HepG2 (cell line): ENCODE measurements around the gene S100A9. TPM values are rescaled to one million over a fixed set of nuclear protein-coding genes. Genes with fewer than 3 reads are reported as not detected.

Source experiments
- ATAC-seq: fragments of 200-7000 bp; cut with Tn5 transposase; 3 replicates; pipeline ENCODE4 v1.9.1; 2020; ENCODE audit warnings: mild to moderate bottlenecking, moderate library complexity
- BruUV-seq: library from RNA; stranded (reverse); fragments of 400-500 nt; replicated peaks from 2 replicates; lab custom pipeline; 2021; lab: Mats Ljungman, UMichigan
- CTCF ChIA-PET: fragments of 300-600 bp; formaldehyde crosslinking; extraction: SDS; loops from one replicate; lab custom pipeline; 2021; ENCODE audit warnings: low total read pairs, inconsistent platforms, low intra/inter-chr PET ratio; lab: Yijun Ruan, JAX
- POLR2A ChIA-PET: fragments of 350-600 bp; sonication (Branson Sonifier 250); formaldehyde crosslinking; loops from one replicate; lab custom pipeline; 2020; ENCODE audit warnings: antibody characterized with exemption, inconsistent platforms; lab: Yijun Ruan, JAX
- DNase-seq: peaks from one replicate; pipeline ENCODE4 v3.0.0-alpha.2; 2015; ENCODE audit warnings: low spot score
- FAIRE-seq: peaks from 3 replicates; lab custom pipeline; 2011; peaks lifted over from hg19 to GRCh38; lab: Jason Lieb, UNC
- H2AFZ ChIP-seq: one replicate; pipeline ENCODE4 v1.6.1; 2011; ENCODE audit warnings: low read length, inconsistent platforms
- H3K27ac ChIP-seq: fragments of 300-600 bp; 3 replicates; pipeline ENCODE4 v1.8.0; 2011; ENCODE audit warnings: mixed run types, mild to moderate bottlenecking, mixed read lengths, low read length, inconsistent platforms; ENCODE audit not compliant: insufficient read depth; ENCODE audit errors: extremely low read length
- H3K27me3 ChIP-seq, 2 experiments: fragments of 200-600 bp in 1 of 2; 2 replicates in 1 of 2; 3 replicates in 1 of 2; pipeline versions ENCODE4 v1.6.0 to v1.8.0; 2011; ENCODE audit warnings: low read length in 2 of 2, mild to moderate bottlenecking in 2 of 2, moderate library complexity in 2 of 2, inconsistent platforms in 1 of 2; ENCODE audit not compliant: insufficient read depth in 2 of 2, control insufficient read depth in 1 of 2
- H3K36me3 ChIP-seq, 2 experiments: fragments of 200-600 bp in 1 of 2; replicated peaks in 1 of 2; 2 replicates in 1 of 2; 3 replicates in 1 of 2; pipeline versions ENCODE4 v1.5.1 to v1.8.0; 2011; ENCODE audit warnings: low read length in 2 of 2, inconsistent platforms in 1 of 2; ENCODE audit not compliant: insufficient read depth in 2 of 2, control insufficient read depth in 1 of 2
- H3K4me1 ChIP-seq: 2 replicates; pipeline ENCODE4 v1.5.1; 2012; ENCODE audit warnings: low read length, inconsistent platforms; ENCODE audit not compliant: insufficient read depth
- H3K4me2 ChIP-seq: 2 replicates; pipeline ENCODE4 v1.6.0; 2011; ENCODE audit warnings: low read depth, low read length, inconsistent platforms
- H3K4me3 ChIP-seq, 3 experiments: fragments of 200-600 bp in 1 of 3; sonication (generic), shearing (Covaris generic) in 1 of 3; replicated peaks in 1 of 3; 2 replicates each; pipeline ENCODE4 v1.5.1; 2011 to 2016; ENCODE audit warnings: low read length in 3 of 3, inconsistent platforms in 2 of 3, low read depth in 2 of 3, mild to moderate bottlenecking in 2 of 3, control low read depth in 1 of 3, mixed read lengths in 1 of 3; ENCODE audit not compliant: insufficient read depth in 1 of 3
- H3K79me2 ChIP-seq: one replicate; pipeline ENCODE4 v1.6.1; 2011; ENCODE audit warnings: low read length, inconsistent platforms; ENCODE audit not compliant: insufficient read depth
- H3K9ac ChIP-seq: 2 replicates; pipeline ENCODE4 v1.6.0; 2011; ENCODE audit warnings: mild to moderate bottlenecking, low read depth, low read length, inconsistent platforms; ENCODE audit not compliant: insufficient read depth
- H3K9me3 ChIP-seq: 2 replicates; pipeline ENCODE4 v1.5.1; 2012; ENCODE audit warnings: mild to moderate bottlenecking, low read length
- H4K20me1 ChIP-seq: 2 replicates; pipeline ENCODE4 v1.6.0; 2011; ENCODE audit warnings: inconsistent platforms, mild to moderate bottlenecking, low read length, moderate library complexity; ENCODE audit not compliant: insufficient read depth
- ATF6 ChIP-seq: sonication (generic); formaldehyde crosslinking; conservative IDR thresholded peaks from 2 replicates; pipeline ENCODE4 v1.4.0; 2020; ENCODE audit warnings: missing genetic modification reagents
- ATM ChIP-seq: fragments of 450-650 bp; IDR thresholded peaks from 2 replicates; pipeline ENCODE4 v1.7.1; 2017; ENCODE audit warnings: mild to moderate bottlenecking, borderline replicate concordance
- CREB1 ChIP-seq, 2 experiments: fragments of 450-650 bp in 1 of 2; IDR thresholded peaks; 2 replicates each; pipeline ENCODE4 v1.6.1; 2016 to 2017; ENCODE audit warnings: control low read depth in 1 of 2, mild to moderate bottlenecking in 1 of 2, missing compliant biosample characterization in 1 of 2, missing genetic modification characterization in 1 of 2
- GATAD2A ChIP-seq: IDR thresholded peaks from 2 replicates; pipeline ENCODE4 v1.6.1; 2016
- MIER3 ChIP-seq: IDR thresholded peaks from 2 replicates; pipeline ENCODE4 v1.6.1; 2016; ENCODE audit warnings: missing compliant biosample characterization, borderline replicate concordance
- NONO ChIP-seq, 2 experiments: fragments of 450-650 bp in 1 of 2; sonication (generic) in 1 of 2; formaldehyde crosslinking in 1 of 2; IDR thresholded peaks in 1 of 2; conservative IDR thresholded peaks in 1 of 2; 2 replicates each; pipeline versions ENCODE4 v1.6.1 to v1.8.0; 2017 to 2022; ENCODE audit warnings: mild to moderate bottlenecking in 1 of 2, missing genetic modification reagents in 1 of 2, moderate library complexity in 1 of 2
- RFX3 ChIP-seq: IDR thresholded peaks from 2 replicates; pipeline ENCODE4 v1.6.1; 2016; ENCODE audit warnings: missing biosample characterization, missing genetic modification reagents
- SRSF1 ChIP-seq: fragments of 200-400 bp; formaldehyde crosslinking; optimal IDR thresholded peaks from 2 replicates; pipeline ENCODE3; 2017; ENCODE audit warnings: mild to moderate bottlenecking, low read depth, low read length, moderate library complexity
- ZNF224 ChIP-seq: sonication (generic); formaldehyde crosslinking; IDR thresholded peaks from 2 replicates; pipeline ENCODE4 v1.5.0; 2020; ENCODE audit warnings: mild to moderate bottlenecking, missing genetic modification reagents
- ZNF24 ChIP-seq: fragments of 450-650 bp; IDR thresholded peaks from 2 replicates; pipeline ENCODE4 v1.6.1; 2017; ENCODE audit warnings: antibody characterized with exemption, mild to moderate bottlenecking
- ZNF276 ChIP-seq: sonication (generic); formaldehyde crosslinking; IDR thresholded peaks from 2 replicates; pipeline ENCODE4 v1.4.0; 2020; ENCODE audit warnings: mild to moderate bottlenecking, low read depth, missing genetic modification reagents
- ZNF3 ChIP-seq: IDR thresholded peaks from 2 replicates; pipeline ENCODE4 v1.7.0; 2017; ENCODE audit warnings: inconsistent platforms
- ZNF30 ChIP-seq: sonication (generic); formaldehyde crosslinking; IDR thresholded peaks from 2 replicates; pipeline ENCODE4 v1.5.0; 2020; ENCODE audit warnings: mild to moderate bottlenecking, missing genetic modification reagents
- WGBS: methylation state at CpG from one replicate; pipeline ENCODE4 v1.1.6; 2017; ENCODE audit warnings: low lambda C conversion rate; 5-methylcytosine and 5-hydroxymethylcytosine counted together
- in situ Hi-C: cut with HindIII; loops from 2 replicates; pipeline ENCODE4 v1.10.0; 2017; ENCODE audit warnings: low pct_unique_long_range_greater_than_20kb; ENCODE audit not compliant: extremely low pct_ligation_motif_present
- intact Hi-C: fragments of 100-400 bp; cut with micrococcal nuclease; formaldehyde crosslinking; loops from one replicate; pipeline ENCODE4 v1.10.0; 2022; ENCODE audit not compliant: unreplicated experiment
- polyA plus RNA-seq, 8 experiments: library from polyadenylated mRNA; depleted of rRNA in 3 of 8; stranded (reverse) in 7 of 8; unstranded in 1 of 8; fragments of >200 nt; fragmentation: Illumina TruSeq in 4 of 8; extraction: Trizol in 4 of 8; gene quantifications; 2 replicates each; pipeline versions ENCODE4 v1.2.1 to v1.2.3, GENCODE V29; 2011 to 2016; ENCODE audit warnings: low read depth in 4 of 8, missing spikeins in 1 of 8, mixed read lengths in 1 of 8; ENCODE audit not compliant: insufficient read depth in 1 of 8
- total RNA-seq, 5 experiments: library from RNA; depleted of rRNA; stranded (reverse); fragments of >200 nt; fragmentation: Illumina TruSeq; extraction: Trizol; gene quantifications; 2 replicates each; pipeline ENCODE4 v1.2.3, GENCODE V29; 2016; ENCODE audit warnings: low read depth in 1 of 5

S100A9 gene
- total and polyA plus RNA-seq, 2 of the 13 experiments (the other 11 are each of a cell fraction or from before 2014, with no cell fraction given) = 0.31 to 0.69 TPM

- CTCF ChIA-PET = no interaction called here
- WGBS = 21% methylated on average over 3 of the region's 3 CpGs
- H3K4me1 ChIP-seq = no peaks in the 10 kb centered on the region
These were observed 35.2 kb downstream of the S100A9 start for GRCh38 chr1:153392822-153393221.

GRCh38 chr1:153393926-153394325 is 36.3 kb downstream of the S100A9 start:
- Histone ChIP-seq H3K79me2 (no peaks in the 10 kb centered on the region), H3K27ac (no peak overlapping the region), H3K9me3 (no peaks in the 10 kb centered on the region), H2AFZ (no peak overlapping the region), H3K36me3 (no peaks in the 10 kb centered on the region), H3K4me2 (no peak overlapping the region), H3K9ac (no peak overlapping the region), H3K4me3 (no peak overlapping the region), H3K27me3 (peaks cover 1 to 33% of the 10 kb centered on the region in 2 experiments; a peak in 4 of 5 replicates), H3K4me1 (no peaks in the 10 kb centered on the region), H4K20me1 (no peaks in the 10 kb centered on the region)
- TF ChIP-seq ATM (no peak), SRSF1 (no peak), RFX3 (CRISPR knock-in tag) (no peak), ATF6 (CRISPR knock-in tag) (no peak), ZNF24 (no peak), NONO (IDR thresholded peaks at IDR 0.05) (no peak), NONO (CRISPR knock-in tag; conservative IDR thresholded peaks at IDR 0.05) (no peak), MIER3 (CRISPR knock-in tag) (no peak), ZNF30 (CRISPR knock-in tag) (no peak), GATAD2A (CRISPR knock-in tag) (no peak), ZNF224 (CRISPR knock-in tag) (no peak), ZNF3 (CRISPR knock-in tag) (no peak), ZNF276 (CRISPR knock-in tag) (no peak)
- POLR2A ChIA-PET = no interaction called here
- WGBS = no CpG with 5 or more reads among the region's 6 CpGs
- BruUV-seq = no TSS peak
- no peak for DNase-seq
- peak; percentile 28; the same call in 1 of the 3 replicates for ATAC-seq
- no peak for FAIRE-seq
- in situ Hi-C loops (no loop called here), intact Hi-C loops (loop anchor here (10.0 kb wide), 2 partner anchors 59 to 999 kb away; no protein-coding TSS in a partner anchor)
- CTCF ChIA-PET = no interaction called here

More at GRCh38 chr1:153392822-153393221, 35.2 kb downstream of the S100A9 start:
- H3K36me3 ChIP-seq = no peaks in the 10 kb centered on the region
- POLR2A ChIA-PET = no interaction called here
- peaks cover 0 to 24% of the 10 kb centered on the region in 2 experiments; a peak in 4 of 5 replicates for H3K27me3 ChIP-seq
- H3K4me2 ChIP-seq = no peak overlapping the region
- DNase-seq (no peak), ATAC-seq (no peak), FAIRE-seq (no peak)
- H3K4me3 ChIP-seq = no peak overlapping the region
- in situ Hi-C loops (no loop called here), intact Hi-C loops (loop anchor here (10.0 kb wide), 2 partner anchors 58 to 998 kb away; no protein-coding TSS in a partner anchor)
- TF ChIP-seq ZNF224 (CRISPR knock-in tag) (no peak), CREB1 (IDR thresholded peaks at IDR 0.05) (peak; percentile 66), CREB1 (CRISPR knock-in tag; IDR thresholded peaks at IDR 0.05) (no peak)
- H2AFZ ChIP-seq = no peak overlapping the region
- H3K9me3 ChIP-seq = no peaks in the 10 kb centered on the region
- no peaks in the 10 kb centered on the region for H3K79me2 ChIP-seq
- H3K27ac ChIP-seq = no peak overlapping the region
- BruUV-seq = no TSS peak
- H4K20me1 ChIP-seq = no peaks in the 10 kb centered on the region
- no peak overlapping the region for H3K9ac ChIP-seq
